SU-DHL-6 (cell line): ENCODE measurements around the gene GALNT10.

ENCODE experiments used
- EZH2phosphoT487 ChIP-seq: fragments of 200-600 bp; sonication (generic), shearing (Covaris generic); conservative IDR thresholded peaks from 2 replicates; pipeline ENCODE4 v1.6.1; 2018; ENCODE audit warnings: mild to moderate bottlenecking, antibody characterized with exemption, low read length, moderate library complexity, mixed read lengths
- TF ChIP-seq, protein P1 (sequence below): fragments of 200-600 bp; sonication (generic); IDR thresholded peaks from one replicate; pipeline ENCODE4 v1.5.1; 2017; ENCODE audit warnings: antibody characterized with exemption, mild to moderate bottlenecking, low read length, moderate library complexity; ENCODE audit not compliant: insufficient read depth, poor library complexity, severe bottlenecking

DNA sequence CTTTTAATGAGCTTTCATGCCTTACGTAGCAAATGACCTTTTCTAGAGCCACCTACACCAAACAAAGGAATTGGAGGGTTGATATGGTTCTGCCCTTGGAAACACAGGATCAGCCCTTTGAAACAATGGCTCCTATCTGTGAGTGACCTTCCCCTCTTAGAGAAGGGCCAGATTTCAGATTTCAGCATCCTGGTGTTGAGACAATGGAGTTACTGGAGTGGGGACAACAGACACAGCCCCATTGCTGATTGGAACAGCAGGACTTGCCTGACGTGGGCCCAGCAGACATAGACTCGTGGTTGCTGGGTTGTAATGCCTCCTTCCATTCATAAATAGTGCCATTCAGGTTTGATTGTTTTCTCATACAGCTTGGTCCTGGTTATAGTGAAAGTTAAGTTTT is 96.0 kb downstream of the GALNT10 start:
- TF ChIP-seq, protein P1, sequence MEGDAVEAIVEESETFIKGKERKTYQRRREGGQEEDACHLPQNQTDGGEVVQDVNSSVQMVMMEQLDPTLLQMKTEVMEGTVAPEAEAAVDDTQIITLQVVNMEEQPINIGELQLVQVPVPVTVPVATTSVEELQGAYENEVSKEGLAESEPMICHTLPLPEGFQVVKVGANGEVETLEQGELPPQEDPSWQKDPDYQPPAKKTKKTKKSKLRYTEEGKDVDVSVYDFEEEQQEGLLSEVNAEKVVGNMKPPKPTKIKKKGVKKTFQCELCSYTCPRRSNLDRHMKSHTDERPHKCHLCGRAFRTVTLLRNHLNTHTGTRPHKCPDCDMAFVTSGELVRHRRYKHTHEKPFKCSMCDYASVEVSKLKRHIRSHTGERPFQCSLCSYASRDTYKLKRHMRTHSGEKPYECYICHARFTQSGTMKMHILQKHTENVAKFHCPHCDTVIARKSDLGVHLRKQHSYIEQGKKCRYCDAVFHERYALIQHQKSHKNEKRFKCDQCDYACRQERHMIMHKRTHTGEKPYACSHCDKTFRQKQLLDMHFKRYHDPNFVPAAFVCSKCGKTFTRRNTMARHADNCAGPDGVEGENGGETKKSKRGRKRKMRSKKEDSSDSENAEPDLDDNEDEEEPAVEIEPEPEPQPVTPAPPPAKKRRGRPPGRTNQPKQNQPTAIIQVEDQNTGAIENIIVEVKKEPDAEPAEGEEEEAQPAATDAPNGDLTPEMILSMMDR, result no peak
- TF ChIP-seq EZH2phosphoT487, result no peak
